ENCODE data around the gene PPAT. TPM values are rescaled to one million over a fixed set of nuclear protein-coding genes. Genes with fewer than 3 reads are reported as not detected.
"Not testable (repeated sequence)": the region's sequence is repeated elsewhere in the genome, so short reads cannot be mapped to it uniquely, and the experiment has no call there.

The PPAT gene
- polyA plus RNA-seq, 1 experiment, result 3.2 TPM

DNA sequence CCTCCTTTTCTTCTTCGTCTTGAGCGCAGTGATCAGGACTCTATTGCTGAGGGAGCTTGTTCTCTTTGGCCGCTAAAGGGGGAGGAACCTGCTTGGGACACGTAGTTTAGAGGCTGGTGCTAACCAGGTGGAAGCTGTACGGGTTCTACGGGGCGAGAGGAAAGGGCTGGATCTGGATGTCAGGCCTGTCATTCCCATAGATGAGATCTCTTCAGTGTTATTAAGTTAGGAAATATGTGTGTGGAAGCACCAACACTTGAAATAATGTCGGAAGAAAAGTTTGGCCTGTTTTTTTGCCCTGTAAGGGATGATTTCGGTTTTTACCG lies 32.6 kb upstream of the PPAT start:
- ChIA-PET POLR2A (no interaction called here), CTCF (no interaction called here)
- TF ChIP-seq, protein P1, sequence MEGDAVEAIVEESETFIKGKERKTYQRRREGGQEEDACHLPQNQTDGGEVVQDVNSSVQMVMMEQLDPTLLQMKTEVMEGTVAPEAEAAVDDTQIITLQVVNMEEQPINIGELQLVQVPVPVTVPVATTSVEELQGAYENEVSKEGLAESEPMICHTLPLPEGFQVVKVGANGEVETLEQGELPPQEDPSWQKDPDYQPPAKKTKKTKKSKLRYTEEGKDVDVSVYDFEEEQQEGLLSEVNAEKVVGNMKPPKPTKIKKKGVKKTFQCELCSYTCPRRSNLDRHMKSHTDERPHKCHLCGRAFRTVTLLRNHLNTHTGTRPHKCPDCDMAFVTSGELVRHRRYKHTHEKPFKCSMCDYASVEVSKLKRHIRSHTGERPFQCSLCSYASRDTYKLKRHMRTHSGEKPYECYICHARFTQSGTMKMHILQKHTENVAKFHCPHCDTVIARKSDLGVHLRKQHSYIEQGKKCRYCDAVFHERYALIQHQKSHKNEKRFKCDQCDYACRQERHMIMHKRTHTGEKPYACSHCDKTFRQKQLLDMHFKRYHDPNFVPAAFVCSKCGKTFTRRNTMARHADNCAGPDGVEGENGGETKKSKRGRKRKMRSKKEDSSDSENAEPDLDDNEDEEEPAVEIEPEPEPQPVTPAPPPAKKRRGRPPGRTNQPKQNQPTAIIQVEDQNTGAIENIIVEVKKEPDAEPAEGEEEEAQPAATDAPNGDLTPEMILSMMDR (IDR thresholded peaks at IDR 0.05; ENCODE audit: insufficient read depth, low read depth, low read length), result no peak
- H3K4me3 ChIP-seq (ENCODE audit: low read depth, low read length), result peak overlapping the region; percentile 87
- no peaks in the 10 kb centered on the region for H3K27me3 ChIP-seq (ENCODE audit: control insufficient read depth, insufficient read depth, low read length)
- DNase-seq (ENCODE audit: low read depth), result no peak
- H3K36me3 ChIP-seq (ENCODE audit: control insufficient read depth, insufficient read depth, low read length), result peaks cover 3% of the 10 kb centered on the region

DNA sequence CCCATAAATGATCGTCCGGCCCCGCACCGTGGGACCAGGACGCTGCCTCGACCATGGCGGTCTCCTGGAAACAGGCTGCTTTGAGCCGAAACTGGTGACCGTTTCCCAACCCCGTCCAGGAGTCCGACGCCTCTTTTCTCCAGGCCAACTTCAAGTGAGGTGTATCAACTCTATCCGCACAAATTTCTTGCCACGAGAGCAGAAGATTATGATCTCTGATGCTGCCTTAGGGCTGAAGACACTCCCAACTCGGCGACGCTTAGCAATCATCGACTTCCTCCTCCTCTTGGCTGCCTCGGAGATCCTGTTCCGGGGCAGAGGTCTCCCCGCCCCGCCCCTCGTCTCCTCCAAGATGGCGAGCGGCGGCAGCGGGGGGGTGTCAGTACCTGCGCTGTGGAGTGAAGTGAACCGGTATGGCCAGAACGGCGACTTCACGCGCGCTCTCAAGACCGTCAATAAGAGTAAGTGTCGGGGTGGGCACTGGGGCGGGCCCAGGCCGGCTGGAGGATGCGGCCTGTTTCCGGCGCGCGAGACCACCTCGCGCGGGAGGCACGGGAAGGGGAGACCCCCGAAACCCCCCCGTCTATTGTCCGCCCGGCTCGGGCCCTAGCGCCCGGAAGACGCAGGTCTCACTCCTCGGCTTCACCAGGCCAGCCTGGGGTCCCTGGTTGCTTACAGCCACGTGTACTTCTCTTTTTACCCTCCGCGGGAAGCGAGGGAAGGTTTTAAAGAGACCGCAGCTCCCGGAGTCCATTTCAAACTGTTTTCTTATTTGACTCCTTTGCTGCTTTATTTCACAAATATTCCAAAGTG lies 32.1 kb upstream of the PPAT start, which contains the start of gene SRP72:
Gene SRP72 (plus strand): TSS at position 334 of the 813 bp plus-strand sequence. CDS start 19 bp downstream, at position 353.
- CTCF ChIA-PET, result interaction anchor here (0.6 kb wide), 1 partner anchor 19 kb away, joined by 3 read pairs; no protein-coding TSS in a partner anchor
- peak within 1 kb of the TSS; percentile 87 for H3K4me3 ChIP-seq (ENCODE audit: low read depth, low read length)
- H3K27me3 ChIP-seq (ENCODE audit: control insufficient read depth, insufficient read depth, low read length), result no peaks in the 10 kb centered on the region
- POLR2A ChIA-PET, result no interaction called here
- peaks cover 2% of the 10 kb centered on the region for H3K36me3 ChIP-seq (ENCODE audit: control insufficient read depth, insufficient read depth, low read length)
- TF ChIP-seq, protein P1 (IDR thresholded peaks at IDR 0.05; ENCODE audit: insufficient read depth, low read depth, low read length), result no peak
- DNase-seq (ENCODE audit: low read depth), result peak; percentile 41

DNA sequence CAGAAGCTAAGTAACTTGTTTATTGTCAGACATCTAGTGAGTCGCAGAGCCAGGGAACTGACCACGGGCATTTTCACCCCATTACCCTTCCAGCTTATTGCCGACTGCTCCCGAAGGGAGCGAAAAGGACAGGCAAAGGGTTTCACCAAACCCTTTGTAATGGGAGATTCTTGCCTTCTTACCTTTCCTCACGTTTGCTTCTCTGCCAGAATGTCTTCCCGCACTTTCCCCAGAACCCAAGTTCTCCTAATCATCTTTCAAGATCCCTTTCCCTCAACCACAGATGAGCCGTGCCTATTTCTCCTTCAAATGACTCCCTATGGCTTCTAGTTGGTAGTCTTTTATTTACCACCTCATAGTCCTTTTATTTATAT lies 31.5 kb upstream of the PPAT start:
- POLR2A ChIA-PET, result interaction anchor here (0.6 kb wide), 1 partner anchor 31 kb away, joined by 3 read pairs; the partner anchor contains the start of gene PAICS
- no peak for DNase-seq (ENCODE audit: low read depth)
- CTCF ChIA-PET, result interaction anchor here (0.6 kb wide), 1 partner anchor 18 kb away, joined by 3 read pairs; no protein-coding TSS in a partner anchor
- Histone ChIP-seq H3K36me3 (ENCODE audit: control insufficient read depth, insufficient read depth, low read length) (peaks cover 2% of the 10 kb centered on the region), H3K27me3 (ENCODE audit: control insufficient read depth, insufficient read depth, low read length) (no peaks in the 10 kb centered on the region), H3K4me3 (ENCODE audit: low read depth, low read length) (peak overlapping the region; percentile 87)
- TF ChIP-seq, protein P1 (IDR thresholded peaks at IDR 0.05; ENCODE audit: insufficient read depth, low read depth, low read length), result no peak

DNA sequence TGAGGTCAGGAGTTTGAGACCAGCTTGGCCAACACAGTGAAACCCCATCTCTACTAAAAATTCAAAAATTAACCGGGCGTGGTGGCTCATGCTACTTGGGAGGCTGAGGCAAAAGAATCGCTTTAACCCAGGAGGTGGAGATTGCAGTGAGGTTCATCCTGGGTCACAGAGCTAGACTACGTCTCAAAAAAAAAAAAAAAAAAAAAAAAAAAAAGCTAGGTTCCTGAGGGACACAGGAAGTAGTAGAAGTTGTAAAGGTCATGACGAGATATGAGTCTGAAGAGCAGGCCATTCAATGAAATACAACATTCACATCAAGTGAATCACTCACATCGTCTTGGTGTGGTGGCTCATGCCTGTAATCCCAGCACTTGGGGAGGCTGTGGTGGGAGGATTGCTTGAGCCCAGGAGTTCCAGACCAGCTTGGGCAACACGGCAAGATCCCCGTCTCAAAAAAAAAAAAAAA lies 30.9 kb upstream of the PPAT start:
- POLR2A ChIA-PET, result interaction anchor here (0.6 kb wide), 1 partner anchor 30 kb away, joined by 3 read pairs; the partner anchor contains the start of gene PAICS
- CTCF ChIA-PET, result interaction anchor here (0.6 to 0.8 kb wide), 2 partner anchors 18 to 41 kb away, joined by 3 to 6 read pairs; no protein-coding TSS in a partner anchor
- H3K4me3 ChIP-seq (ENCODE audit: low read depth, low read length), result peak overlapping the region; percentile 87
- DNase-seq (ENCODE audit: low read depth), result peak; percentile 22
- not testable (repeated sequence) for H3K36me3 ChIP-seq (ENCODE audit: control insufficient read depth, insufficient read depth, low read length); H3K27me3 ChIP-seq (ENCODE audit: control insufficient read depth, insufficient read depth, low read length)

DNA sequence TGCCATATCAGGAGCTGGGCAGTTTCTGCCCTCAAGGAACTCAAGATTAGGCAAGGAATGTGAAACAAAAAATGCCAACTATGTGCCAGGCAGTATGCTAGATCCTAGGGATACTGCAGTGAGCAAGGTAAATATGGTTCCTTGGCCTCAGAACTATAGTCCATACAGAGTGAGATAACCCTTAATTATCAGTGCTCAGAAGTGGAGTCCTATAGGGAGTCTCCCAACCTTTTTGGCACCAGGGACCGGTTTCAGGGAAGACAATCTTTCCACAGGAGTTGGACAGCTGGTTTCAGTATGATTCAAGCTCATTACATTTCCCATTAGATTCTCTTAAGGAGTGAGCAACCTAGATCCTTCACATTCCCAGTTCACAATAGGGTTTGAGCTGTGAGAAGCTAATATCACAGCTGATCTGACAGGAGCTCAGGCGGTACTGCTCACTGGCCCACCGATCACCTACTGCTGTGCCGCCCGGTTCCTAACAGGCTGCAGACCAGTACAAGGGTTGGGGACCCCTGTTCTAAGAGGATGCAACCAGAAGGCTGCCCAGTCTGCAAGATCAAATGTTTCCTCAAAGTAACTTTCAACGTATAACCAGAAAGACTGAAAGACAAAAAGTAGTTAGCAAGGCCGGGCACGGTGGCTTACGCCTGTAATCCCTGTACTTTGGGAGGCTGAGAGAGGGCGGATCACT lies 30.3 kb upstream of the PPAT start:
- POLR2A ChIA-PET, result no interaction called here
- no peaks in the 10 kb centered on the region for H3K27me3 ChIP-seq (ENCODE audit: control insufficient read depth, insufficient read depth, low read length)
- CTCF ChIA-PET, result interaction anchor here (0.8 to 1.0 kb wide), 3 partner anchors 8 to 40 kb away, joined by 3 to 6 read pairs (median 3); no protein-coding TSS in a partner anchor
- H3K36me3 ChIP-seq (ENCODE audit: control insufficient read depth, insufficient read depth, low read length), result no peaks in the 10 kb centered on the region
- peak overlapping the region; percentile 87 for H3K4me3 ChIP-seq (ENCODE audit: low read depth, low read length)
- TF ChIP-seq, protein P1 (IDR thresholded peaks at IDR 0.05; ENCODE audit: insufficient read depth, low read depth, low read length), result no peak
- DNase-seq (ENCODE audit: low read depth), result no peak

All from BJ (cell line).